Fibroblast of pulmonary artery (primary cell): ENCODE data around the gene RASA4B.
A peak's percentile ranks its signal among the peaks of the same experiment; 100 is the strongest.
"Not testable (repeated sequence)": the region's sequence is repeated elsewhere in the genome, so short reads cannot be mapped to it uniquely, and the experiment has no call there.

Experiments
- DNase-seq: peaks from one replicate; pipeline ENCODE4 v3.0.0-alpha.2; 2010; ENCODE audit warnings: low read depth
- H3K4me3 ChIP-seq: replicated peaks from 2 replicates; pipeline ENCODE4 v1.5.1; 2011; ENCODE audit warnings: low read depth, mild to moderate bottlenecking, control low read depth, low read length, moderate library complexity
- CTCF ChIP-seq: IDR thresholded peaks from 2 replicates; pipeline ENCODE4 v1.5.1; 2011; ENCODE audit warnings: mild to moderate bottlenecking, control low read depth, low read length, inconsistent platforms; ENCODE audit errors: missing control alignments

Gene RASA4B

GRCh38 chr7:102455596-102455995 is 62.0 kb downstream of the RASA4B start:
- DNase-seq = no peak
- no peak overlapping the region for H3K4me3 ChIP-seq
- no peak for TF ChIP-seq CTCF

GRCh38 chr7:102454932-102455331 is 62.6 kb downstream of the RASA4B start:
- not testable (repeated sequence) for H3K4me3 ChIP-seq

GRCh38 chr7:102454468-102454867 is 63.1 kb downstream of the RASA4B start:
- TF ChIP-seq CTCF = no peak
- DNase-seq = no peak
- no peak overlapping the region for H3K4me3 ChIP-seq

More at GRCh38 chr7:102454932-102455331, 62.6 kb downstream of the RASA4B start:
- not testable (repeated sequence) for DNase-seq

GRCh38 chr7:102453319-102453718 is 64.3 kb downstream of the RASA4B start:
- DNase-seq = no peak
- TF ChIP-seq CTCF = no peak
- no peak overlapping the region for H3K4me3 ChIP-seq

GRCh38 chr7:102452451-102452850 is 65.1 kb downstream of the RASA4B start:
- no peak for TF ChIP-seq CTCF

GRCh38 chr7:102451371-102452054 is 66.1 kb downstream of the RASA4B start:
- H3K4me3 ChIP-seq = no peak overlapping the region
- no peak for DNase-seq
- no peak for TF ChIP-seq CTCF

More at GRCh38 chr7:102452451-102452850, 65.1 kb downstream of the RASA4B start:
- DNase-seq = no peak
- no peak overlapping the region for H3K4me3 ChIP-seq

- H3K4me3 ChIP-seq = no peak overlapping the region
- DNase-seq = no peak
These were observed 67.3 kb downstream of the RASA4B start for GRCh38 chr7:102450242-102450641.

More at GRCh38 chr7:102450242-102450641, 67.3 kb downstream of the RASA4B start:
- peak; percentile 3 for TF ChIP-seq CTCF
